WI38 (cell line): ENCODE data around the gene SMAD7.
A peak's percentile ranks its signal among the peaks of the same experiment; 100 is the strongest.

Source experiments
- H3K4me3 ChIP-seq: 2 replicates; pipeline ENCODE4 v1.5.1; 2011; ENCODE audit warnings: low read depth, mild to moderate bottlenecking, control low read depth, low read length
- TF ChIP-seq, protein P1 (sequence below): IDR thresholded peaks from 2 replicates; pipeline ENCODE4 v1.5.1; 2012; ENCODE audit warnings: low read depth, mild to moderate bottlenecking, control low read depth, low read length

SMAD7 gene

DNA sequence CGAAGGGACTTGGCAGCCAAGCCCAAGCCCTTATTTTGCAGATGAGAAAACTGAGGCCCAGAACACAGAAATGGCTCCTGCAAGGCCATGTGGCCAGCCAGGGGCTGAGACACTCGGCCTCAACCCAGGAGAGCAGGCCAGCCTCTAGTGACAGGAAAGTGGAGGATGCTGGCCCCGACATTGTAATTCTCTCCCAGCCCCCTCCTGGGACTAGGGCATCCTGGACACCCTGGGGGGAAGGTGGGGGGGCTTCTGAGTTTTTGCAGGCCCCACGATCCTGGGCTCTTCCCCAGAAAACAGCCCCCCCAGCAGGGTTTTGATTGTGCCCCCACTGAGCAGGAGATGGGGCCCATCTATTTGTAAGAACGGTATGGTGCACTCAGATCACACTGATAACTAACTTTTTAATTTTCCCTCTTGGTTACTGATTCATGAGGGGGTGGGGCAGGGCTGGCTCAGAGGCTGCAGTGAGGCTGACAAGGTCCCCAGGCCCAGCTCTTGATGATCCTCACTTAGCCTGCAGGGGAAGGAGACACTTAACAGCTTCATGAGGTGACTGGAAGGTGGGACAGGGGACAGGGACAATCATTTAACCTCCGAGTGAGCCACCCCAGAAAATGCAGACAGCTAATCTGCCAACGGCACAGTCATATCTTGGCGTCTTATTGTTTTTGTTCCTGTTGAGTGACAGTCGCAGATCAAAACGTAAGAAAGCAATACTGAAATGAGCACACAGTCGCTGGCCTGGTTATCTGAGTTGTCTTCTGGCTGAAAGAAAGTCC, 18.9 kb downstream of the SMAD7 start:
- TF ChIP-seq, protein P1, sequence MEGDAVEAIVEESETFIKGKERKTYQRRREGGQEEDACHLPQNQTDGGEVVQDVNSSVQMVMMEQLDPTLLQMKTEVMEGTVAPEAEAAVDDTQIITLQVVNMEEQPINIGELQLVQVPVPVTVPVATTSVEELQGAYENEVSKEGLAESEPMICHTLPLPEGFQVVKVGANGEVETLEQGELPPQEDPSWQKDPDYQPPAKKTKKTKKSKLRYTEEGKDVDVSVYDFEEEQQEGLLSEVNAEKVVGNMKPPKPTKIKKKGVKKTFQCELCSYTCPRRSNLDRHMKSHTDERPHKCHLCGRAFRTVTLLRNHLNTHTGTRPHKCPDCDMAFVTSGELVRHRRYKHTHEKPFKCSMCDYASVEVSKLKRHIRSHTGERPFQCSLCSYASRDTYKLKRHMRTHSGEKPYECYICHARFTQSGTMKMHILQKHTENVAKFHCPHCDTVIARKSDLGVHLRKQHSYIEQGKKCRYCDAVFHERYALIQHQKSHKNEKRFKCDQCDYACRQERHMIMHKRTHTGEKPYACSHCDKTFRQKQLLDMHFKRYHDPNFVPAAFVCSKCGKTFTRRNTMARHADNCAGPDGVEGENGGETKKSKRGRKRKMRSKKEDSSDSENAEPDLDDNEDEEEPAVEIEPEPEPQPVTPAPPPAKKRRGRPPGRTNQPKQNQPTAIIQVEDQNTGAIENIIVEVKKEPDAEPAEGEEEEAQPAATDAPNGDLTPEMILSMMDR: no peak
- no peak overlapping the region for H3K4me3 ChIP-seq

DNA sequence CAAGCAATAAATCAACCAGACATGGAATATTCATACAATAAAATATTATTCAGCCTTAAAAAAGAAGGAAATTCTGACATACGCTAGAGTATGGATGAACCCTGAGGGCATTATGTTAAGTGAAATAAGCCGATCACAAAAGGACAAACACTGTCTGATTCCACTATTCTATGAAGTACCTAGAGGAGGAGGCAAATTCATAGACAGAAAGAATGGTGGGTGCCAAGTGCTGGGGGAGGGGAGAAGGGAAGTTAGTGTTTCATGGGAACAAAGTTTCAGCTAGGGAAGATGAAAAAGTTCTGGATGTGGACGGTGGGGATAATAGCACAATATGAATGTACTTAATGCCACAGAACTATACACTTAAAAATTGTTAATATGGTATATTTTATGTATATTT, 19.8 kb downstream of the SMAD7 start:
- TF ChIP-seq, protein P1: no peak
- no peak overlapping the region for H3K4me3 ChIP-seq

DNA sequence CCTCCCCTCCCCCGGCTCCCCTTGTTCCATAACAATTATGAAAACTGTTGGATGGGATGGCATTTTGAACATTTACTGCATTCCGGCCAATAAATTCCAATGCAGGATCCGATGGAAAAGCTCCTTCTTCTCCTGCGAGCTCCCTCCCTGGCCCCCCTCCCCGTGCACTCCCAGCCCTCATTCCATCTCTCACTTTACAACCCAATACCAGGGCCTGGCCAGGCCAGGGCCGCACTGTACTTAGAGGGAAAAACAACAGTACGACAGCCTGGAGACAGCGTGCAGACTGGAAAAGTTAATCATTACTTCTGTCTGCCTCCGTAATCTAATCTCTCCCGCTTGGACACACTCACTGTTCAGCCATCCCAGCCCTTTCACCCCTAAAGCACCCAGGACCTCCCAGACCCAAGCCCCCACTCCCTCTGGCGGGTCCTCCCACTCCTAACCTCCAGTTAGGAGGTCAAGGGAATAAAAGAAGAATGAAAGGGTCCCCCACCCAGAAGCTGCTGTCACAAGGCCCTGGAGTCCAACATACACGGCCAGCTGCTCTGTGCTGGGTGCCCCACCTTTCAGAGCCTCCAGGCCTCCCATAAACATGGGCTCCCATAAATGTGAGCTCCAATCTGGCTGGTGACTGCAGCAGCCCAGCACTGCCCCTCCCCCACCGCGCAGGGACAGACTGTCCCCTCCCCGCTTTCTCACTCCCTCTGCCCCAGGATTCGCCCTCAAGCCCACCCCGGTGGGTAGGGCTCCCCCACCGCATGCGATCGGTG, 20.6 kb downstream of the SMAD7 start:
- peak overlapping the region; percentile 30 for H3K4me3 ChIP-seq

DNA sequence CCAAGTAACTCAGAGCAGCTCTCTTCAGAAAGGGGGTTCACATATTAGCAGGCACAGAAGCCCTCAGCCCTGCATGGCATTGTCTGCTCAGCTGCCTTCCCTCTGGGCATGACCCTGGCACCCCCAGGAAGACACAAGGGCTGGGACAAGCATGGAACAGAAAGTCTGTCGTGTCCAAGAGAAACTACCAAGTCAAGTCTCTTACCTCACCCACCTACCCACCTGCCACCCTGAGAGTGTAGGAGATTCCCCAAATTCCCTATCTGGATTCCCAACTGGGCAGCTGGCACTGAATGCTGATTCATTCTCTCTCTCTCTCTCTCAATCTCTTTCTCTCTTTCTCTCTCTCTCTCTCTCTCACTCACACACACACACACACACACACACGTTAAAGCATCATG, 21.6 kb downstream of the SMAD7 start:
- TF ChIP-seq, protein P1: no peak
- H3K4me3 ChIP-seq: no peak overlapping the region

More for the DNA sequence above, 20.6 kb downstream of the SMAD7 start:
- TF ChIP-seq, protein P1: no peak

DNA sequence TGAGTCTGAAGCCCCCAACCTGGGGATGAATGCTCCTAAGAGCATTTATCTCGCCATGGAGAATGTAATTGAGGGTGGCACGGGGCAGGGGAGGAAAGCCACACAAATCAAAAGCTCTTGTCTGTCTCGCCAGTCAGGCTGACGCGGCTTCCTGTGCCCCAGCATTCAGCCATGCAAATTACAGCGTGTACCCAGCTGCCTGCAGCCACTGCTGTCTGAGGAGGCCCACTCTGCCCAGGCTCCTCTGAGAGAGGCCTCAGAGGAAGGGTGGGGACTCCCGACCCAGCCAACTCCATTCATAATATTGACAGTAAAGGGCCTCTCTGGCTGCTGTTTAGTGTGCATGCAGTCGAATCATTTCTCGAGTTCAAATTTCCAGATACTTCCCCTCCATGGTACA, 22.0 kb downstream of the SMAD7 start:
- TF ChIP-seq, protein P1: no peak
- H3K4me3 ChIP-seq: no peak overlapping the region

DNA sequence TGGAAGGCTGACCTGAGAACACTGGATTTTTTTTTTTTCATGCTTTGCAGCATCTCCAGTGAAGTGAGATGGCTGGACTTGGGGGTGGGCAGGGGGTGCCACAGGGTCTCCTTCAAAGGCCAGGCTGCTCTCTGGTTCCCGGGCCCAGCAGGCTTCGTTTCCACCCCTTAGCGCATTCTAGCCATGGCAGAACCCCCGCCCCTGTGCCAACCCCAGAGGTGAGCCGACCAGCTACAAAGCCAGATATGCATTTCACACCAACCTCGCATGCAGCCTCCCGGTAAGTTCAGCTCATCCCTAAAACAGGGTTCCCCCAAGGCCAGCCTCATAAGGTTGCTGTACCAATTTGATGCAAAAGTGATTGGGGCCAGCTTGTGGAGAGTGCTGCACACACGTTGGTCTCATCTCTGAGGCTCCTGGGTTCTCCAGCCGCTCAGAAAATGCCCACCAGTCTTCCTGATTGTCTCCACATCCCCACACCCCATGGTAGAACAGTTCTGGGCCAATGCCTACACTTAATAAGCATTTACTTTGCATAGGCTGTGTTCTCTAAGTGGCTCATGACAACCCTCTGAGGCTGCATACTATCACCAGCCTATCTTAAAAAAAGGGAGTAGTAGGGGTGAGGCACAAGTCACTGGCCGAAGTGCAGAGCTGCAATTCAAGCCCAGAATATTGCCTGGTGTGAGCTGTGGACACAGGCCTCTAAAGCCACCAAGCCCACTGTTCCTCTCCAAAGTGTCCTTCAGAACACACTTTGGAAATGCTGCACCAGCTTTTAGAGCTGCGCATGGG, 23.3 kb downstream of the SMAD7 start:
- TF ChIP-seq, protein P1: no peak
- H3K4me3 ChIP-seq: no peak overlapping the region

DNA sequence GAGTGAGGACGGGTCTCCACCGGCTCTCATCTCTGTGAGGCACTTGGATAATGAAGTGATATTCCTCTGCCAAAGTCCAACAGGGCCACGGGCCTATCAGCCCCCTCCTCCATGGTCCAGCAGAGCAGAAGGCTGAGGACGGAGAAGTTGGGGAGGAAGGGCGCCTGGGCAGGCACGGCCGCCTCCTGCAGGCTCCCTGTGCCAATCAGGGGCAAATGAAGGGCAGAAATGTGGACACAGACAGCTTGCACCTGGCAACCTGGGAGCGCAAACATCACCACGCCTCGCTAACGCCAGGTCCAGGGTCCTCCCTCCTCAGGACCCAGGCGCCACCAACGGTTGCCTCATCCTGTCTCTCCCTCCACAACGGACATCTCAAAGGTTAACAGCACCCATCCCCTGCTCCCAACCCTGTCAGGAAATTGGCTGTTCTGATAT, 24.3 kb downstream of the SMAD7 start:
- TF ChIP-seq, protein P1: no peak
- H3K4me3 ChIP-seq: no peak overlapping the region
